ENCODE measurements around the gene FAM193B. TPM values are rescaled to one million over a fixed set of nuclear protein-coding genes. Genes with fewer than 3 reads are reported as not detected.
A peak's percentile ranks its signal among the peaks of the same experiment; 100 is the strongest.

Gene FAM193B
- total RNA-seq, 1 donor from 2014 or later: 165 TPM

- Mint-ChIP-seq H3K4me3 (ENCODE audit: low read depth) (peak overlapping the region; percentile 84), H3K4me1 (ENCODE audit: low read depth) (peaks cover 15% of the 10 kb centered on the region), H3K9me3 (ENCODE audit: low read depth) (no peaks in the 10 kb centered on the region), H3K27me3 (no peaks in the 10 kb centered on the region), H3K27ac (peak overlapping the region; percentile 86), H3K36me3 (ENCODE audit: insufficient read depth) (peaks cover 9% of the 10 kb centered on the region)
- no peak for TF ChIP-seq CTCF (IDR thresholded peaks at IDR 0.05; ENCODE audit: unreplicated experiment)
- DNase-seq (ENCODE audit: low spot score, unreplicated experiment): no peak
Measured at GRCh38 chr5:177601126-177601525, 46.8 kb upstream of the FAM193B start.

DNA sequence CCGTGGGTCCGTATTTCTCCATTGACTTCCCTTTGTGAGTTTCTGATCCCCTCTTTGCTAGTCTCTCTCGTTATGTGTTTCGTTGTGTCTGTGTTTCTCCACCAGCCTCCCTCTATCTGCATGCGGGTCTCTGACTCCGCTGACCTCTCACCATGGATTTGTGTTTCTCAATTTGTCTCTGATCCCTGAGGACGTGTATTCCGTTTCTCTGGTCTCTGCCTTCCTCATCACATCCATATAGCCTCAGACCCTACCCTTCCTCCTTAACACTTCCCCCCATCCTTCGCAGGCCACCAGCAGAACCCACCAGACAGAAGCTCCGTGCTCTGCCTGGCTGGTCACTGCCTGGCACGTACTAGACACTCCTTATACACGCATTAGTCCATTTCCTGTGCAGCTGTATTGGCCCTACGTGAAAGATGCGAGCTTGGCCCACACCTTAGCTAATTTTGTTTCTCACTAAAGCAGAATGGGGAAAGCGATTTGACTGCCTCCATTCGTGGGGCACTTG is 46.2 kb upstream of the FAM193B start:
- Mint-ChIP-seq H3K36me3 (ENCODE audit: insufficient read depth) (peaks cover 14% of the 10 kb centered on the region), H3K27ac (peak overlapping the region; percentile 86), H3K27me3 (no peaks in the 10 kb centered on the region), H3K9me3 (ENCODE audit: low read depth) (no peaks in the 10 kb centered on the region), H3K4me3 (ENCODE audit: low read depth) (peak overlapping the region; percentile 84), H3K4me1 (ENCODE audit: low read depth) (peaks cover 15% of the 10 kb centered on the region)
- no peak for DNase-seq (ENCODE audit: low spot score, unreplicated experiment)
- TF ChIP-seq CTCF (IDR thresholded peaks at IDR 0.05; ENCODE audit: unreplicated experiment): no peak

GRCh38 chr5:177599731-177600507 is 45.6 kb upstream of the FAM193B start, which contains the start of gene B4GALT7:
Gene B4GALT7, plus strand, starts transcription at chr5:177600132. Its CDS starts 79 bp downstream, at chr5:177600211.
- Mint-ChIP-seq H3K27ac (peak within 1 kb of the TSS; percentile 86), H3K36me3 (ENCODE audit: insufficient read depth) (peaks cover 12% of the 10 kb centered on the region), H3K4me1 (ENCODE audit: low read depth) (peaks cover 15% of the 10 kb centered on the region), H3K27me3 (no peaks in the 10 kb centered on the region), H3K9me3 (ENCODE audit: low read depth) (no peaks in the 10 kb centered on the region), H3K4me3 (ENCODE audit: low read depth) (peak within 1 kb of the TSS; percentile 84)
- no peak for TF ChIP-seq CTCF (IDR thresholded peaks at IDR 0.05; ENCODE audit: unreplicated experiment)
- peak; percentile 74 for DNase-seq (ENCODE audit: low spot score, unreplicated experiment)

DNA sequence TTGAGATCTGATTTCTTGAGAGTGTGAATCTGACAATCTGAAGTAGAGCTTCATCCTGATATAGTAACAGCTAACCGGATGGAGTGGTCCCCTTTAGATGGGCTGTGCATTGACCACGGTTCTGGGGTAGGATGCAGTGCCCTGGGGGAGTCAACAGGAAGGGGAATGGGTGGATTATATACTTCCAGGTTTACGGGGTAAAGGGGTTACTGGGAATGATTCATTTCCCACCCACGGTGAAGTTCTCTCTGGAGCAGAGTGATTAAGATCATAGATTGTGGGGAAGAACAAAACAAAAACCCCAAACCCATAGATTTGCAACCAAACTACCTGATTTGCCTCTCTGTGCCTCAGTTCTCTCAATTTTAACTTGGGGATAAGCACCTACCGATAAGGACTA is 44.1 kb upstream of the FAM193B start:
- Mint-ChIP-seq H3K27ac (no peak overlapping the region), H3K27me3 (no peaks in the 10 kb centered on the region), H3K9me3 (ENCODE audit: low read depth) (no peaks in the 10 kb centered on the region), H3K4me3 (ENCODE audit: low read depth) (peak overlapping the region; percentile 69), H3K36me3 (ENCODE audit: insufficient read depth) (peaks cover 12% of the 10 kb centered on the region), H3K4me1 (ENCODE audit: low read depth) (peaks cover 15% of the 10 kb centered on the region)
- no peak for TF ChIP-seq CTCF (IDR thresholded peaks at IDR 0.05; ENCODE audit: unreplicated experiment)
- DNase-seq (ENCODE audit: low spot score, unreplicated experiment): no peak

DNA sequence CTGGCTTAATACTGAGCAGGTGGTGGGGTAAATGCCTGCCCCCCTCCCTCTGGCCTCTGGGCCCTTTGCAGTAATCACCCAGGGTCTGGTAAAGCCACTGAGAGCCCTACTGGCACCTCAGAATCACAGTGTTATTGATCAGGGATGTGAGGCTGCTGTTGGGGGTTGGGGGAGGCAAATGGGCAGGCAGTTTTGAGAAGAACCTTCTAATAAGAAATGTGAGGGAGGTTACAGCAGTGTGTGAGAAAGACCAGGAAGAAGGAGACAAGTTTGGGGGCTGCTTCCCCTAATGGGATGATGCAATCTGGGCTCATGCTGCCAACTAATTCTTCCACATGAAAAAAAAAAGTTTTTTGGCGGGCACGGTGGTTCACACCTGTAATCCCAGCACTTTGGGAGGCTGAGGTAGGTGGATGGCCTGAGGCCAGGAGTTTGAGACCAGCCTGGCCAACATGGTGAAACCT is 42.4 kb upstream of the FAM193B start:
- no peak overlapping the region for H3K27ac Mint-ChIP-seq
- no peaks in the 10 kb centered on the region for H3K27me3 Mint-ChIP-seq
- TF ChIP-seq CTCF (IDR thresholded peaks at IDR 0.05; ENCODE audit: unreplicated experiment): no peak
- H3K4me3 Mint-ChIP-seq (ENCODE audit: low read depth): no peak overlapping the region
- H3K4me1 Mint-ChIP-seq (ENCODE audit: low read depth): peaks cover 18% of the 10 kb centered on the region
- no peak for DNase-seq (ENCODE audit: low spot score, unreplicated experiment)
- peaks cover 12% of the 10 kb centered on the region for H3K36me3 Mint-ChIP-seq (ENCODE audit: insufficient read depth)
- H3K9me3 Mint-ChIP-seq (ENCODE audit: low read depth): no peaks in the 10 kb centered on the region
